Effector memory CD8-positive, alpha-beta T cell (primary cell): Measurements from ENCODE around the gene ITGB1BP1.
A peak's percentile ranks its signal among the peaks of the same experiment; 100 is the strongest.

Experiments
- ATAC-seq: fragments of 150-1000 bp; cut with Tn5 transposase; replicated peaks from 2 replicates; pipeline ENCODE4 v1.10.0; 2021; ENCODE audit warnings: mild to moderate bottlenecking, moderate library complexity
- DNase-seq, 3 experiments: peaks; one replicate each; pipeline ENCODE4 v3.0.0; 2021
- H3K27ac Mint-ChIP-seq, 2 donors: one replicate each; pipeline ENCODE4 v1.8.0; 2022; ENCODE audit warnings: mild to moderate bottlenecking in 2 of 2, mixed read lengths in 2 of 2, moderate library complexity in 2 of 2
- H3K27me3 Mint-ChIP-seq, 2 donors: one replicate each; pipeline ENCODE4 v1.8.0; 2022; ENCODE audit warnings: mixed read lengths in 2 of 2
- H3K36me3 Mint-ChIP-seq: one replicate; pipeline ENCODE4 v1.8.0; 2022; ENCODE audit warnings: mild to moderate bottlenecking, moderate library complexity, mixed read lengths; ENCODE audit not compliant: insufficient read depth
- H3K4me1 Mint-ChIP-seq, 2 donors: one replicate each; pipeline ENCODE4 v1.8.0; 2022; ENCODE audit warnings: low read depth in 2 of 2, mixed read lengths in 2 of 2
- H3K4me3 Mint-ChIP-seq, 2 donors: one replicate each; pipeline ENCODE4 v1.8.0; 2022; ENCODE audit warnings: mild to moderate bottlenecking in 2 of 2, mixed read lengths in 2 of 2, moderate library complexity in 2 of 2
- H3K9me3 Mint-ChIP-seq, 2 donors: one replicate each; pipeline ENCODE4 v1.8.0; 2022; ENCODE audit warnings: mixed read lengths in 2 of 2

Gene ITGB1BP1

GRCh38 chr2:9443526-9443925, 20.2 kb upstream of the ITGB1BP1 start:
- peaks cover 47% of the 10 kb centered on the region for H3K36me3 Mint-ChIP-seq
- peaks cover 2 to 4% of the 10 kb centered on the region in 2 donors for H3K4me1 Mint-ChIP-seq
- no peak overlapping the region for H3K27ac Mint-ChIP-seq
- DNase-seq = no peak
- H3K4me3 Mint-ChIP-seq = no peak overlapping the region
- H3K9me3 Mint-ChIP-seq = no peaks in the 10 kb centered on the region
- no peaks in the 10 kb centered on the region for H3K27me3 Mint-ChIP-seq
- no peak for ATAC-seq

GRCh38 chr2:9441556-9441955, 18.2 kb upstream of the ITGB1BP1 start:
- H3K36me3 Mint-ChIP-seq = peaks cover 60% of the 10 kb centered on the region
- H3K9me3 Mint-ChIP-seq = no peaks in the 10 kb centered on the region
- peaks cover 2 to 4% of the 10 kb centered on the region in 2 donors for H3K4me1 Mint-ChIP-seq
- H3K27ac Mint-ChIP-seq = no peak overlapping the region
- ATAC-seq (no peak), DNase-seq (no peak)
- no peak overlapping the region for H3K4me3 Mint-ChIP-seq
- H3K27me3 Mint-ChIP-seq = no peaks in the 10 kb centered on the region

- Mint-ChIP-seq H3K9me3 (no peaks in the 10 kb centered on the region), H3K4me1 (peaks cover 2 to 4% of the 10 kb centered on the region in 2 donors), H3K27ac (no peak overlapping the region), H3K36me3 (peaks cover 68% of the 10 kb centered on the region), H3K4me3 (no peak overlapping the region), H3K27me3 (no peaks in the 10 kb centered on the region)
- no peak for ATAC-seq
- DNase-seq = no peak
Observed at GRCh38 chr2:9440058-9440727, 16.9 kb upstream of the ITGB1BP1 start.

GRCh38 chr2:9439536-9439935, 16.2 kb upstream of the ITGB1BP1 start:
- DNase-seq (no peak), ATAC-seq (no peak)
- Mint-ChIP-seq H3K4me1 (peaks cover 0 to 4% of the 10 kb centered on the region in 2 donors), H3K27ac (no peak overlapping the region), H3K36me3 (peaks cover 71% of the 10 kb centered on the region), H3K9me3 (no peaks in the 10 kb centered on the region), H3K4me3 (no peak overlapping the region), H3K27me3 (no peaks in the 10 kb centered on the region)

GRCh38 chr2:9434489-9434888, 11.2 kb upstream of the ITGB1BP1 start:
- no peaks in the 10 kb centered on the region for H3K9me3 Mint-ChIP-seq
- H3K4me3 Mint-ChIP-seq = no peak overlapping the region
- ATAC-seq (no peak), DNase-seq (no peak)
- peaks cover 75% of the 10 kb centered on the region for H3K36me3 Mint-ChIP-seq
- H3K27me3 Mint-ChIP-seq = no peaks in the 10 kb centered on the region
- H3K27ac Mint-ChIP-seq = peak overlapping the region in 1 of 2 donors; percentile 28
- H3K4me1 Mint-ChIP-seq = no peaks in the 10 kb centered on the region

GRCh38 chr2:9430316-9431293, 7.3 kb upstream of the ITGB1BP1 start:
- Mint-ChIP-seq H3K4me3 (no peak overlapping the region), H3K4me1 (peaks cover 0 to 3% of the 10 kb centered on the region in 2 donors), H3K36me3 (peaks cover 42% of the 10 kb centered on the region), H3K27me3 (no peaks in the 10 kb centered on the region), H3K9me3 (no peaks in the 10 kb centered on the region), H3K27ac (no peak overlapping the region)
- ATAC-seq (no peak), DNase-seq (no peak)

- H3K27ac Mint-ChIP-seq = no peak overlapping the region
- peaks cover 34% of the 10 kb centered on the region for H3K36me3 Mint-ChIP-seq
- peaks cover 0 to 5% of the 10 kb centered on the region in 2 donors for H3K4me1 Mint-ChIP-seq
- no peaks in the 10 kb centered on the region for H3K27me3 Mint-ChIP-seq
- ATAC-seq (no peak), DNase-seq (no peak)
- no peak overlapping the region for H3K4me3 Mint-ChIP-seq
- H3K9me3 Mint-ChIP-seq = no peaks in the 10 kb centered on the region
Observed at GRCh38 chr2:9428965-9429577, 5.7 kb upstream of the ITGB1BP1 start.

- peaks cover 23 to 35% of the 10 kb centered on the region in 2 donors for H3K4me1 Mint-ChIP-seq
- H3K4me3 Mint-ChIP-seq = no peak overlapping the region
- ATAC-seq (no peak), DNase-seq (no peak)
- no peaks in the 10 kb centered on the region for H3K27me3 Mint-ChIP-seq
- peaks cover 13% of the 10 kb centered on the region for H3K36me3 Mint-ChIP-seq
- peak overlapping the region in 1 of 2 donors; percentile 95 for H3K27ac Mint-ChIP-seq
- no peaks in the 10 kb centered on the region for H3K9me3 Mint-ChIP-seq
Observed at GRCh38 chr2:9424447-9425164, 1.3 kb upstream of the ITGB1BP1 start.

- H3K27ac Mint-ChIP-seq = peak overlapping the region in 1 of 2 donors; percentile 95
- no peaks in the 10 kb centered on the region for H3K9me3 Mint-ChIP-seq
- peaks cover 23 to 36% of the 10 kb centered on the region in 2 donors for H3K4me1 Mint-ChIP-seq
- no peaks in the 10 kb centered on the region for H3K27me3 Mint-ChIP-seq
- H3K36me3 Mint-ChIP-seq = peaks cover 13% of the 10 kb centered on the region
- no peak overlapping the region for H3K4me3 Mint-ChIP-seq
- DNase-seq = peak in 1 of 3 experiments; percentile 16
- ATAC-seq = peak; percentile 20
Observed at GRCh38 chr2:9423922-9424272, 569 bp upstream of the ITGB1BP1 start.

- H3K4me3 Mint-ChIP-seq = no peak overlapping the region
- H3K9me3 Mint-ChIP-seq = no peaks in the 10 kb centered on the region
- H3K36me3 Mint-ChIP-seq = peaks cover 24% of the 10 kb centered on the region
- H3K27ac Mint-ChIP-seq = peak overlapping the region in 1 of 2 donors; percentile 95
- no peaks in the 10 kb centered on the region for H3K27me3 Mint-ChIP-seq
- ATAC-seq = peak; percentile 28
- peaks cover 27 to 43% of the 10 kb centered on the region in 2 donors for H3K4me1 Mint-ChIP-seq
- peak; percentile 19 to 31 (median 21) for DNase-seq
Observed at GRCh38 chr2:9422321-9423099, 818 bp downstream of the ITGB1BP1 start.

GRCh38 chr2:9420495-9420894, 2.8 kb downstream of the ITGB1BP1 start:
- no peak overlapping the region for H3K27ac Mint-ChIP-seq
- no peaks in the 10 kb centered on the region for H3K9me3 Mint-ChIP-seq
- no peaks in the 10 kb centered on the region for H3K27me3 Mint-ChIP-seq
- ATAC-seq (no peak), DNase-seq (no peak)
- peak overlapping the region; percentile 38 to 46 for H3K4me3 Mint-ChIP-seq
- peaks cover 42 to 57% of the 10 kb centered on the region in 2 donors for H3K4me1 Mint-ChIP-seq
- peaks cover 30% of the 10 kb centered on the region for H3K36me3 Mint-ChIP-seq

- no peak for ATAC-seq
- no peak overlapping the region for H3K27ac Mint-ChIP-seq
- no peaks in the 10 kb centered on the region for H3K9me3 Mint-ChIP-seq
- peaks cover 35% of the 10 kb centered on the region for H3K36me3 Mint-ChIP-seq
- H3K4me3 Mint-ChIP-seq = no peak overlapping the region
- peaks cover 45 to 60% of the 10 kb centered on the region in 2 donors for H3K4me1 Mint-ChIP-seq
- DNase-seq = no peak
- no peaks in the 10 kb centered on the region for H3K27me3 Mint-ChIP-seq
Observed at GRCh38 chr2:9419541-9419940, 3.8 kb downstream of the ITGB1BP1 start.
